ENCODE measurements around the gene VTI1A. TPM values are rescaled to one million over a fixed set of nuclear protein-coding genes. Genes with fewer than 3 reads are reported as not detected.
A peak's percentile ranks its signal among the peaks of the same experiment; 100 is the strongest.

VTI1A gene
- total RNA-seq, 3 donors from 2014 or later (not counting 1 experiment from before 2014, with no cell fraction given), result 62.6 to 77.6 (median 68.2) TPM

- ATAC-seq, result no peak
- DNase-seq, result no peak
- H3K4me1 ChIP-seq (ENCODE audit: control insufficient read depth, insufficient read depth, low read length), result no peaks in the 10 kb centered on the region
- no peaks in the 10 kb centered on the region for H3K36me3 ChIP-seq (ENCODE audit: control insufficient read depth, insufficient read depth, low read length)
- H3K27me3 Mint-ChIP-seq (ENCODE audit: low read depth in 2 of 2), result no peaks in the 10 kb centered on the region
- 91% methylated on average over 2 of the region's 4 CpGs for WGBS (ENCODE audit: insufficient coverage)
- no peak overlapping the region for H3K27ac ChIP-seq (ENCODE audit: low read length)
- H3K9me3 Mint-ChIP-seq, result no peaks in the 10 kb centered on the region
- intact Hi-C loops (cut with micrococcal nuclease), result no loop called here
- no peak overlapping the region for H3K4me3 ChIP-seq (ENCODE audit: low read length)
- no peak overlapping the region for H3K27ac Mint-ChIP-seq
- H3K27me3 ChIP-seq (ENCODE audit: control insufficient read depth, insufficient read depth, low read length), result no peaks in the 10 kb centered on the region
- no peak for TF ChIP-seq CTCF (IDR thresholded peaks at IDR 0.05)
- H3K4me1 Mint-ChIP-seq, result peaks cover 0 to 6% of the 10 kb centered on the region in 2 donors
- H3K36me3 Mint-ChIP-seq, result no peaks in the 10 kb centered on the region
- no peaks in the 10 kb centered on the region for H3K9me3 ChIP-seq (ENCODE audit: control insufficient read depth, insufficient read depth, low read length)
- no peak overlapping the region for H3K4me3 Mint-ChIP-seq
These were observed 111.6 kb downstream of the VTI1A start for GRCh38 chr10:112558476-112559142.

GRCh38 chr10:112559349-112559748 lies 112.3 kb downstream of the VTI1A start:
- 96% methylated on average over 4 of the region's 4 CpGs for WGBS (ENCODE audit: insufficient coverage)

GRCh38 chr10:112562122-112562521 lies 115.1 kb downstream of the VTI1A start:
- no peaks in the 10 kb centered on the region for H3K36me3 ChIP-seq (ENCODE audit: control insufficient read depth, insufficient read depth, low read length)

More at GRCh38 chr10:112559349-112559748, 112.3 kb downstream of the VTI1A start:
- no peaks in the 10 kb centered on the region for H3K9me3 Mint-ChIP-seq
- ATAC-seq (no peak), DNase-seq (peak in 1 of 2 donors; percentile 3)
- H3K4me3 ChIP-seq (ENCODE audit: low read length), result no peak overlapping the region
- no peaks in the 10 kb centered on the region for H3K36me3 Mint-ChIP-seq
- H3K9me3 ChIP-seq (ENCODE audit: control insufficient read depth, insufficient read depth, low read length), result no peaks in the 10 kb centered on the region
- no peaks in the 10 kb centered on the region for H3K4me1 ChIP-seq (ENCODE audit: control insufficient read depth, insufficient read depth, low read length)
- no peaks in the 10 kb centered on the region for H3K27me3 ChIP-seq (ENCODE audit: control insufficient read depth, insufficient read depth, low read length)
- no peak for TF ChIP-seq CTCF (IDR thresholded peaks at IDR 0.05)
- no peaks in the 10 kb centered on the region for H3K36me3 ChIP-seq (ENCODE audit: control insufficient read depth, insufficient read depth, low read length)
- H3K27ac Mint-ChIP-seq, result no peak overlapping the region
- intact Hi-C loops (cut with micrococcal nuclease), result no loop called here
- H3K27me3 Mint-ChIP-seq (ENCODE audit: low read depth in 2 of 2), result no peaks in the 10 kb centered on the region
- peaks cover 0 to 6% of the 10 kb centered on the region in 2 donors for H3K4me1 Mint-ChIP-seq
- H3K27ac ChIP-seq (ENCODE audit: low read length), result no peak overlapping the region
- no peak overlapping the region for H3K4me3 Mint-ChIP-seq

More at GRCh38 chr10:112562122-112562521, 115.1 kb downstream of the VTI1A start:
- Histone ChIP-seq H3K27me3 (ENCODE audit: control insufficient read depth, insufficient read depth, low read length) (no peaks in the 10 kb centered on the region), H3K9me3 (ENCODE audit: control insufficient read depth, insufficient read depth, low read length) (no peaks in the 10 kb centered on the region), H3K4me3 (ENCODE audit: low read length) (no peak overlapping the region), H3K27ac (ENCODE audit: low read length) (no peak overlapping the region), H3K4me1 (ENCODE audit: control insufficient read depth, insufficient read depth, low read length) (no peaks in the 10 kb centered on the region)
- 100% methylated on average over 1 of the region's 3 CpGs for WGBS (ENCODE audit: insufficient coverage)
- no peaks in the 10 kb centered on the region for H3K27me3 Mint-ChIP-seq (ENCODE audit: low read depth in 2 of 2)
- no peak overlapping the region for H3K4me3 Mint-ChIP-seq
- H3K4me1 Mint-ChIP-seq, result peaks cover 0 to 6% of the 10 kb centered on the region in 2 donors
- H3K9me3 Mint-ChIP-seq, result no peaks in the 10 kb centered on the region
- TF ChIP-seq CTCF (IDR thresholded peaks at IDR 0.05), result no peak
- ATAC-seq, result no peak
- no peak overlapping the region for H3K27ac Mint-ChIP-seq
- intact Hi-C loops (cut with micrococcal nuclease), result no loop called here
- H3K36me3 Mint-ChIP-seq, result no peaks in the 10 kb centered on the region
- no peak for DNase-seq
